Measurements from ENCODE around the gene RAI1. TPM values are rescaled to one million over a fixed set of nuclear protein-coding genes. Genes with fewer than 3 reads are reported as not detected.

The RAI1 gene
- total and polyA plus RNA-seq, 12 donors = 4.2 to 37.3 (median 26.9) TPM

- no peaks in the 10 kb centered on the region for H3K27me3 ChIP-seq
- no peaks in the 10 kb centered on the region for H3K9me3 ChIP-seq (replicated peaks in 1 of 3)
- intact Hi-C loops (cut with DNase I) = no loop called here
- TF ChIP-seq POLR2A (IDR thresholded peaks at IDR 0.05) (no peak), CTCF (IDR thresholded peaks at IDR 0.05) (no peak)
- H3K4me1 ChIP-seq (replicated peaks in 1 of 2) = peaks cover 11 to 64% of the 10 kb centered on the region in 2 donors
- 91 to 95% (median 93%) methylated on average over 7 to 10 of the region's 10 CpGs for WGBS, 4 donors
- no peak overlapping the region for H3K4me3 ChIP-seq
- DNase-seq = no peak
- H3K36me3 ChIP-seq (replicated peaks in 1 of 2) = no peaks in the 10 kb centered on the region
- peak overlapping the region in 2 of 5 donors; percentile 36 to 68 for H3K27ac ChIP-seq
Measured at GRCh38 chr17:17771498-17772201, 90.4 kb downstream of the RAI1 start.

GRCh38 chr17:17772231-17772630, 91.0 kb downstream of the RAI1 start:
- Histone ChIP-seq H3K27me3 (no peaks in the 10 kb centered on the region), H3K9me3 (replicated peaks in 1 of 3) (no peaks in the 10 kb centered on the region), H3K4me3 (no peak overlapping the region), H3K36me3 (replicated peaks in 1 of 2) (no peaks in the 10 kb centered on the region), H3K4me1 (replicated peaks in 1 of 2) (peaks cover 11 to 58% of the 10 kb centered on the region in 2 donors), H3K27ac (peak overlapping the region in 1 of 5 donors; percentile 68)
- 55 to 66% (median 63%) methylated on average over 3 of the region's 3 CpGs for WGBS, 4 donors
- no peak for DNase-seq
- intact Hi-C loops (cut with DNase I) = no loop called here
- TF ChIP-seq POLR2A (IDR thresholded peaks at IDR 0.05) (no peak), CTCF (IDR thresholded peaks at IDR 0.05) (no peak)

- Histone ChIP-seq H3K36me3 (replicated peaks in 1 of 2) (no peaks in the 10 kb centered on the region), H3K4me3 (no peak overlapping the region), H3K9me3 (replicated peaks in 1 of 3) (no peaks in the 10 kb centered on the region), H3K4me1 (replicated peaks in 1 of 2) (peaks cover 0 to 53% of the 10 kb centered on the region in 2 donors), H3K27ac (peak overlapping the region in 3 of 5 donors; percentile 27 to 76 (median 55)), H3K27me3 (no peaks in the 10 kb centered on the region)
- DNase-seq = peak in 6 of 7 donors; percentile 48 to 68 (median 56)
- intact Hi-C loops (cut with DNase I) = no loop called here
- 39 to 54% (median 49%) methylated on average over 14 to 21 of the region's 21 CpGs for WGBS, 4 donors
- peak in 3 of 6 experiments; percentile 31 to 36 (median 36) for TF ChIP-seq CTCF (IDR thresholded peaks at IDR 0.05)
- no peak for TF ChIP-seq POLR2A (IDR thresholded peaks at IDR 0.05)
Measured at GRCh38 chr17:17774009-17774881, 93.0 kb downstream of the RAI1 start.

- peaks cover 6 to 54% of the 10 kb centered on the region in 2 donors for H3K4me1 ChIP-seq (replicated peaks in 1 of 2)
- no peak for TF ChIP-seq POLR2A (IDR thresholded peaks at IDR 0.05)
- no peak for TF ChIP-seq CTCF (IDR thresholded peaks at IDR 0.05)
- intact Hi-C loops (cut with DNase I) = no loop called here
- no peak overlapping the region for H3K4me3 ChIP-seq
- DNase-seq = no peak
- WGBS, 4 donors = 61 to 90% (median 71%) methylated on average over 3 of the region's 3 CpGs
- H3K9me3 ChIP-seq (replicated peaks in 1 of 3) = no peaks in the 10 kb centered on the region
- H3K27me3 ChIP-seq = no peaks in the 10 kb centered on the region
- no peak overlapping the region for H3K27ac ChIP-seq
- H3K36me3 ChIP-seq (replicated peaks in 1 of 2) = no peaks in the 10 kb centered on the region
Measured at GRCh38 chr17:17776889-17777288, 95.6 kb downstream of the RAI1 start.

Data from adrenal gland (tissue), 12 donors.